Heart left ventricle (tissue), 13 donors: ENCODE measurements around the gene MRTFA.

Source experiments
- POLR2A ChIP-seq, 2 donors: fragments of 450-650 bp; IDR thresholded peaks; one replicate each; pipeline ENCODE4 v1.6.1; 2017; ENCODE audit warnings: antibody characterized with exemption in 2 of 2, mild to moderate bottlenecking in 2 of 2, moderate library complexity in 2 of 2
- TF ChIP-seq, protein P1 (sequence below), 12 donors: fragments of 200-600 bp; sonication (generic) in 4 of 12; IDR thresholded peaks; one replicate each; pipeline versions ENCODE4 v1.5.0 to v1.8.0; 2018 to 2022; ENCODE audit warnings: antibody characterized with exemption in 12 of 12, mild to moderate bottlenecking in 5 of 12
- donor health status: ischemic (EF 13 %, LVEDD 7.1; RV severe dilation, severe dysfunction).
- donor health status: DM: no; HTN: yes; CAD: no.
- donor health status: DM: no; HTN: no; CAD: no.
- donor health status: ischemic (EF 25% LVEDD 6.9; RV normal size, moderate dysfunction).
- donor health status: ischemic (EF 25% LVEDD 5.7; RV mildly dilated, moderate dysfunction).
- donor health status: ischemic (EF 35%, LVEDD 5.7; RV mildly dilated, moderate dysfunction).
- donor health status: nonischemic (EF 11% LVEDD 7.7; RV severe dilation, severe dysfunction).
- donor health status: DM: yes; HTN: yes; CAD: no.
- donor health status: PGD.
- donor health status: ischemic (EF 29% LVEDD 5.4; RV normal size, mild dysfunction).
- donor health status: nonischemic (EF 23%, LVEDD 6.1; RV moderate dilation, normal function).

DNA sequence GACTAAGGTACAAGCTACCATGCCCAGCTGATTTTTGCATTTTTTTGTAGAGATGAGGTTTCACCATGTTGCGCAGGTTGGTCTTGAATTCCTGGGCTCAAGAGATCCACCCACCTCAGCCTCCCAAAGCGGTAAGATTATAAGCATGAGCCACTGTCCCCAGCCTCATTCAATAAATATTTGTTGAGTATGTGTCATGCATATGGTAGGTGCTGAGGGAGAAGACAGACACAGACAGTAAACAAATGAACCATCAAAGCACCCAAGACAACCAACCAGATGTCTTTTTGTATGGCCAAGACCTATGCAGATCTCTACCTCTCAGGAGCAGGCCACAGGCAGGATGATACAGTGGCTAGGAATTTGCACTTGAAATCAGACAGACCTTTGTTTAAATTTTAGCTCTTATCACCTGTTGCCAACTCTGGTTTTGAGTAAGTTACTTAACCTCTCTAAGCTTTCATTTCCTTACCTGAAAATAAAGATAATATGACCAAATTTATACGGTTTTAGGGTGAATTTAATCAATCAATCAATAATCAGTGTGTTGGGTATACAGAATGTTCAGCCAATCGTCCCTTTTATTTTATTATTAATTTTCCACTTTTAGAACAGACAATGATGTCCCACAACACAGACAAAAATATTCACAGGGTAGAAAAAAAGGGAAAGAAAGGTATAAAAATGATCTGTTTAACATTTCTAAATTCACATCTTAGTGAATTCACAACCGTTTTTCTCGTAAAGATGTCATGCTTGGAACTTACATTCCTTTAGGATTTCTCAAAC lies 137.9 kb downstream of the MRTFA start:
- no peak for TF ChIP-seq POLR2A (IDR thresholded peaks at IDR 0.05)
- TF ChIP-seq, protein P1, sequence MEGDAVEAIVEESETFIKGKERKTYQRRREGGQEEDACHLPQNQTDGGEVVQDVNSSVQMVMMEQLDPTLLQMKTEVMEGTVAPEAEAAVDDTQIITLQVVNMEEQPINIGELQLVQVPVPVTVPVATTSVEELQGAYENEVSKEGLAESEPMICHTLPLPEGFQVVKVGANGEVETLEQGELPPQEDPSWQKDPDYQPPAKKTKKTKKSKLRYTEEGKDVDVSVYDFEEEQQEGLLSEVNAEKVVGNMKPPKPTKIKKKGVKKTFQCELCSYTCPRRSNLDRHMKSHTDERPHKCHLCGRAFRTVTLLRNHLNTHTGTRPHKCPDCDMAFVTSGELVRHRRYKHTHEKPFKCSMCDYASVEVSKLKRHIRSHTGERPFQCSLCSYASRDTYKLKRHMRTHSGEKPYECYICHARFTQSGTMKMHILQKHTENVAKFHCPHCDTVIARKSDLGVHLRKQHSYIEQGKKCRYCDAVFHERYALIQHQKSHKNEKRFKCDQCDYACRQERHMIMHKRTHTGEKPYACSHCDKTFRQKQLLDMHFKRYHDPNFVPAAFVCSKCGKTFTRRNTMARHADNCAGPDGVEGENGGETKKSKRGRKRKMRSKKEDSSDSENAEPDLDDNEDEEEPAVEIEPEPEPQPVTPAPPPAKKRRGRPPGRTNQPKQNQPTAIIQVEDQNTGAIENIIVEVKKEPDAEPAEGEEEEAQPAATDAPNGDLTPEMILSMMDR (IDR thresholded peaks at IDR 0.05), result no peak
